ENCODE measurements around the gene TRPC6.

Gene TRPC6

DNA sequence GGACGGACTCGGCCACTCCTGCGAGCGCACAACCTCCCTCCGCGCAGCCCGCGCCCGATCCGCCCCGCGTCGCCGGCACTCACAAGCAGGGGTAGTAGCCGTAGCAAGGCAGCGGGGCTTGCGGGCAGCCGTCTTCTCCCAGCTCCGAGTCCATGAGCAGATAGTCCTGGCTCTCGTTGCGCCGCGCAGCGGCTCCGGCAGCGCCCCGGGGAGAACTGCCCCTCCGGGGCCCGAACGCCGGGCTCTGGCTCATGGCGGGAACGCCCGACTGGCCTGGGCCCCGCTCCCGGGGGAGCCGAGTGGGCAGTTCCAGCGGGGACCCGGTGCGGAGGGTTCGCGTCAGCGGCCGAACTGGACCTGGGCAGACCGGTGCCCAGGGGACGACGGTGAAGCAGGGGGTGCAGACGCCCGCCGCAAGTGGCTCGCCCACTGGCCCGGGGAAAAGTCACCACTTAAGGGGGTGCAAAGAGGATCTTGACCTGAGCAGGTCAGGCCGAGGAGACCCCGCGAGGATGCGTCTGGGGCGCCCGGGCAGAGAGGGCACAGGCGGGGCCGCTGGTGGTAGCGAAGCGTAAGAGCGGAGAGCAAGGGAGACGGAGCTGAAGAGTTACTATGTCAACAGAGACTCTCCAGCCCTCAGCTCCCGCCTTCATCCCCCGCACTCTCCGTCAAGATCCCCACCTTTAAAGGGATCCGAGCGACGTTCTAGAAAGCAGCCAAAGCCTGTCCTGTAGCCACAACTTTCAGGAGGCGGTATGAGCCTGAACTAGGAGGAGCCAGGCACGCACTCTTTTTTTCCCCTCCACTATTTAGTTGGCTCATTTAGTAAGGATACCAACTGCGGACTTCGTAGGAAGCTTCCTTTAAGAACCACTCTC is at the start of gene TRPC6:
TSS of gene TRPC6 (minus strand) at position 757 of the 878 bp plus-strand sequence. CDS start at position 253, 504 bp downstream.
- no peak for DNase-seq (ENCODE audit: low read depth)

DNA sequence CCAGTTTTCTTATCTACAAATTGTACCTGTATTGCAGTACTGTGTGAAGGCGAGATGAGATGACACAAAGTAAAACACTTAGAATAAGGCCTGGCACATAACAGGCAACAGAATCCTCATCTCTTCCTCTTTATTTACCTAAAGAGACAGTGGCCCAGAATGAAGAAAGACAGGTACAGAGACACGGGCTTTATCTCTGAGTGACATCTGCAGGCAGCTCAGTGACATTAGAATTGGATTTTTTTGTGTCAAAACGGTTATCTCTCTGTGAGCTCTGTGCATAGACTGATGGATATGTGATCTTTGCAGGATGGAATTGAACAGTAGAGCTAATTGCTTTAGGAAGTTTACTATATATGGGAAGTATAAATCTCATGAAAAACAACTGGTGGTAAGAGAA is 36.2 kb upstream of the TRPC6 start:
- DNase-seq (ENCODE audit: low read depth), result no peak

- DNase-seq (ENCODE audit: low read depth), result no peak
Measured at GRCh38 chr11:101618709-101619108, 34.9 kb upstream of the TRPC6 start.

GRCh38 chr11:101617735-101618332 is 34.0 kb upstream of the TRPC6 start:
- DNase-seq (ENCODE audit: low read depth), result no peak

- DNase-seq (ENCODE audit: low read depth), result no peak
Measured at GRCh38 chr11:101612481-101612880, 28.7 kb upstream of the TRPC6 start.

GRCh38 chr11:101600924-101601323 is 17.1 kb upstream of the TRPC6 start:
- DNase-seq (ENCODE audit: low read depth), result no peak

GRCh38 chr11:101586965-101587364 is 3.2 kb upstream of the TRPC6 start:
- no peak for DNase-seq (ENCODE audit: low read depth)

- DNase-seq (ENCODE audit: low read depth), result no peak
Measured at GRCh38 chr11:101584655-101585054, 848 bp upstream of the TRPC6 start.

GRCh38 chr11:101584129-101584515 is 315 bp upstream of the TRPC6 start:
- no peak for DNase-seq (ENCODE audit: low read depth)

- DNase-seq (ENCODE audit: low read depth), result no peak
Measured at GRCh38 chr11:101582989-101583250, 887 bp downstream of the TRPC6 start.

DNA sequence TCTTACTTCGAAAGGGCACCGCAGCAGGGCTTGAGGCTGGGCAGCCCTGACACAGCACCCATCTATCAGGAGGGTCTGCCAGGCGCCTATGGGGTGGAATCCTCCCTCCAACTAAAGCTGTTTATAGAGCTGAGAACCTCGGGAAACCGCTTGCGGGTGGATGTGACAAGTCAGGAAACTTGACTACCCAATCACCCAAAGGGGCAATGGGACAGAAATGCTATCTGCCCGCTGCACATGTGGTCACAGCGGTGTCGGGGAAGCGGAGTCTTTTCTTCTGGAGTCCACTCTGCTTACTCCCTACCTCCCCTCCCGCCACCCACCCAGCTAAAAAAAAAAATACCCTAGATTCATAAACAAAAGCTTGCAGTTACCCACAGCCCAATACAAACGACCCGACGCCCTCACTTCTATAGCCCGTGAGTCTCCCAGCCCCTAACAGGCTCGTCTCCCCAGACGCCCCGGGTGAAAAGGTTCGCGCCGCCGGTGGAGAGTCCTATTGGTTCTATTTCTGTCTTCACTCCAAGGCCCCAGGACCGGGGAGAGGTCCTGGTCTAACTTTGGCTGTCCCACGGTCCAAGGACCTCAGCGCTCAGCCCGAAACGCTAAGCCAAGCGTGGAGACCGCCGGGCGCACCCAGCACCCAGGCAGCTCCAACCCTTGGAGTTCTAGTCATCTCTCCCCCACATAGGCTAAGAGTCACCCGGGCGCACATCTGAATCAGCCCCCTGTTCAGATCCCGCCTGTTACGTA is 1.4 kb downstream of the TRPC6 start:
- no peak for DNase-seq (ENCODE audit: low read depth)

DNA sequence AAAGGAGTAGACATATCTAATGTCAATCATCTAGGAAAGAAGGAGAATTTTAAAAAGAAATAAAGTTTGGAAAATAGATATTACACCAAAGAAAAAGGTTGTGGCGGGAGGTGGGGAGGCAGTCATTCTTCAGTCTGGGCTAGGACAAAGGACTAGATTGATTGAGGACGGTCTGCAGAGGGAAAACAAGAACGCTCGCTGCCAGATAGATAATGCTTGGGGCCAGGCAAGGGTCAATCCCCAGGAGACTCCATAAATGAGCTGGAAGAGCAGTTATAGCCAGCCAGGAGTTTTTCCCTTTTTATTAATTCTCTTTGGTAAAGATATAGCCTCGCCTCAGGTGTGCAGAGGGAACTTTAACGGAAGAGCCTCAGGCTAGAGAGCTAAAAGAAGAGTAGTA is 6.3 kb downstream of the TRPC6 start:
- no peak for DNase-seq (ENCODE audit: low read depth)

GRCh38 chr11:101576456-101576855 is 7.4 kb downstream of the TRPC6 start:
- DNase-seq (ENCODE audit: low read depth), result no peak

GRCh38 chr11:101574886-101575285 is 8.9 kb downstream of the TRPC6 start:
- no peak for DNase-seq (ENCODE audit: low read depth)

- no peak for DNase-seq (ENCODE audit: low read depth)
Measured at GRCh38 chr11:101567071-101567470, 16.7 kb downstream of the TRPC6 start.

GRCh38 chr11:101566626-101567025 is 17.2 kb downstream of the TRPC6 start:
- no peak for DNase-seq (ENCODE audit: low read depth)

GRCh38 chr11:101563166-101563565 is 20.6 kb downstream of the TRPC6 start:
- DNase-seq (ENCODE audit: low read depth), result no peak

- no peak for DNase-seq (ENCODE audit: low read depth)
Measured at GRCh38 chr11:101555366-101555765, 28.4 kb downstream of the TRPC6 start.

GRCh38 chr11:101553891-101554292 is 29.9 kb downstream of the TRPC6 start:
- DNase-seq (ENCODE audit: low read depth), result no peak

DNA sequence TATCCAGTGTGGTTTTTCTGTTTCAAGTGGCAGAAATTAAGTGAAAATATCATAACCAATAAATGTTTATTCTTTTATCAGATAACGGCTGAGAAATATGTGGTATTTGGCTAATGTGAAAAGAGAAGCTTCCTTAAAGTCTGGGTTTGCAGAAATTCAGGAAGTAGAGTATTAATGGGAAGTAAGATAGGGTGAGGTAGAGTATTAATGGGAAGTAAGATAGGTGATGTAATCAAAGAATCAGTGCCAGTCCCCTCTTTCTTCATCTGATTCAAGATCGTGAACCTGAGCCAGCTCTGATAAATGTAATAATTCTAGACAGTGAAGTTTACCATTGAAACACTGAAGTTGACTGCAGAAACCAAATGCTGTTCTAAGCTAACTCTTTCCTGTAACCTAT is 30.9 kb downstream of the TRPC6 start:
- no peak for DNase-seq (ENCODE audit: low read depth)

DNA sequence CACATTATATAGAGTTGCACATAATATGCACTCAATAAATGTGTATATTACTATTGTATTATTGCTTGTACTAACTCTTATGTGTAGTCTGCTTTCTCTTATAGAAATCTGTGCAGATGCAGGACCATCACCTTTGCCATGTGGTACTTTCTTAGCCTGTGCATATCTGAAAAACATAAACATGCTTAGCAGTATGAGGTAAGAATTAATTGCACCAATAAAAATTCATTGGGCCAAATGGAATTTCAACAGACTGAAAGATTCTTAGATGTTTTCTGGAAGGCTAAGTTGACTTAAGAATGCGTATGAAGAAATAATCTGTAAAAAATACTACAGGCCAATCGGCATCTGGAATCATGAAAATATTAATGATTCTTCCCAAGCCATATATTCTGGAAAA is 55.3 kb downstream of the TRPC6 start:
- DNase-seq (ENCODE audit: low read depth), result no peak

- DNase-seq (ENCODE audit: low read depth), result no peak
Measured at GRCh38 chr11:101523634-101524260, 60.1 kb downstream of the TRPC6 start.

DNA sequence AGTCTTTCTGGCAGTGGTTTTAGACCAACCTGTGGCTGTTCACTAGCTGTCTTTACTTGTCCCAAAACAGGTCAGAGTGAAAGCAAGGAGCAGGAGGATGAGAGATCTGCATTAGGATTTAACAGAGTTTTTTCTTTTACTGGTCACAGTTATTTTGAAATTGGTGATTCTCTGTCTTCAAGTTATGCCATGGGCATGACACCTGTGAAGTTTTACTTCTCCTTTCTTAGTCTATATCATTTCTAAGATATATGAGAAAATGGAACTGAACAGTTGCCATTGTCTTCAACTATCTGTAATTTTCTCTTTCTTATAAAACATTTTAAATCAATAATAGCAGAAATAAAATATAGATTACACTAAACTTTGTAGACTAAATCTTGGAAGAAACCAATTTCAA is 60.6 kb downstream of the TRPC6 start:
- no peak for DNase-seq (ENCODE audit: low read depth)

Measured in stimulated activated CD8-positive, alpha-beta memory T cell treated with anti-CD3 and anti-CD28 coated beads, Interleukin-15, amount 100 ng/mL, for 1 hour (primary cell).